Erythroblast (primary cell): ENCODE measurements around the gene FOXP1.
"Not testable (repeated sequence)": the region's sequence is repeated elsewhere in the genome, so short reads cannot be mapped to it uniquely, and the experiment has no call there.

Source experiments
- DNase-seq, 2 experiments: peaks; one replicate each; lab custom pipeline; 2025; lab: John Stamatoyannopoulos, UW
- GATA1 ChIP-seq: IDR thresholded peaks from 2 replicates; pipeline ENCODE4 v1.6.1; 2011; ENCODE audit warnings: low read depth, mild to moderate bottlenecking, control low read depth, low read length, moderate library complexity
- POLR2A ChIP-seq: IDR thresholded peaks from 2 replicates; pipeline ENCODE4 v1.6.1; 2011; ENCODE audit warnings: mild to moderate bottlenecking, low read length

Gene FOXP1

GRCh38 chr3:71025516-71025915, 558.0 kb downstream of the FOXP1 start:
- no peak for DNase-seq
- TF ChIP-seq POLR2A = no peak
- TF ChIP-seq GATA1 = no peak

- no peak for DNase-seq
- TF ChIP-seq POLR2A (no peak), GATA1 (no peak)
Observed at GRCh38 chr3:71025010-71025409, 558.5 kb downstream of the FOXP1 start.

- TF ChIP-seq GATA1 (no peak), POLR2A (no peak)
- peak in 1 of 2 experiments; percentile 9 for DNase-seq
Observed at GRCh38 chr3:71022551-71023335, 560.8 kb downstream of the FOXP1 start.

- no peak for DNase-seq
- no peak for TF ChIP-seq GATA1
- TF ChIP-seq POLR2A = no peak
Observed at GRCh38 chr3:71018799-71019198, 564.7 kb downstream of the FOXP1 start.

- TF ChIP-seq GATA1 (no peak), POLR2A (no peak)
- DNase-seq = no peak
Observed at GRCh38 chr3:71016178-71016845, 567.2 kb downstream of the FOXP1 start.

- not testable (repeated sequence) for DNase-seq
Observed at GRCh38 chr3:71014616-71015015, 568.9 kb downstream of the FOXP1 start.

GRCh38 chr3:71012971-71013370, 570.6 kb downstream of the FOXP1 start:
- TF ChIP-seq POLR2A (no peak), GATA1 (no peak)
- no peak for DNase-seq

GRCh38 chr3:71011565-71012287, 571.8 kb downstream of the FOXP1 start:
- no peak for DNase-seq
- TF ChIP-seq POLR2A (no peak), GATA1 (no peak)

- no peak for DNase-seq
- TF ChIP-seq POLR2A (no peak), GATA1 (no peak)
Observed at GRCh38 chr3:71010726-71011455, 572.6 kb downstream of the FOXP1 start.

- no peak for TF ChIP-seq GATA1
- TF ChIP-seq POLR2A = no peak
- no peak for DNase-seq
Observed at GRCh38 chr3:71008350-71008935, 575.1 kb downstream of the FOXP1 start.

- TF ChIP-seq POLR2A = no peak
- TF ChIP-seq GATA1 = no peak
- DNase-seq = peak; percentile 36 to 49
Observed at GRCh38 chr3:71006810-71007785, 576.4 kb downstream of the FOXP1 start.

- TF ChIP-seq GATA1 = no peak
- no peak for TF ChIP-seq POLR2A
- no peak for DNase-seq
Observed at GRCh38 chr3:71005702-71006321, 577.7 kb downstream of the FOXP1 start.
